HG03175 (cell line): ENCODE data around the gene CD244.
"Not testable (repeated sequence)": the region's sequence is repeated elsewhere in the genome, so short reads cannot be mapped to it uniquely, and the experiment has no call there.

Experiments used
- ATAC-seq: cut with Tn5 transposase; IDR thresholded peaks from one replicate; pipeline ENCODE4 v1.9.1; 2021; ENCODE audit warnings: mild to moderate bottlenecking, moderate library complexity; ENCODE audit not compliant: unreplicated experiment

Gene CD244

GRCh38 chr1:160862203-160863060 is at the start of gene CD244:
TSS of gene CD244 (minus strand) at chr1:160862887. CDS start at chr1:160862677, 210 bp downstream.
- ATAC-seq, result peak; percentile 79

- ATAC-seq, result no peak
Measured at GRCh38 chr1:160911925-160912324, 49.2 kb upstream of the CD244 start.

GRCh38 chr1:160911441-160911840 is 48.8 kb upstream of the CD244 start:
- no peak for ATAC-seq

- ATAC-seq, result no peak
Measured at GRCh38 chr1:160910170-160910750, 47.6 kb upstream of the CD244 start.

GRCh38 chr1:160907976-160908375 is 45.3 kb upstream of the CD244 start:
- no peak for ATAC-seq

GRCh38 chr1:160905617-160905989 is 42.9 kb upstream of the CD244 start:
- no peak for ATAC-seq

GRCh38 chr1:160904783-160905616 is 42.3 kb upstream of the CD244 start:
- no peak for ATAC-seq

- ATAC-seq, result not testable (repeated sequence)
Measured at GRCh38 chr1:160902251-160902650, 39.6 kb upstream of the CD244 start.

- no peak for ATAC-seq
Measured at GRCh38 chr1:160901768-160902167, 39.1 kb upstream of the CD244 start.

GRCh38 chr1:160900683-160901082 is 38.0 kb upstream of the CD244 start:
- ATAC-seq, result not testable (repeated sequence)

GRCh38 chr1:160894368-160895135 is 31.9 kb upstream of the CD244 start:
- ATAC-seq, result not testable (repeated sequence)

GRCh38 chr1:160891474-160891873 is 28.8 kb upstream of the CD244 start:
- no peak for ATAC-seq

- no peak for ATAC-seq
Measured at GRCh38 chr1:160888926-160889325, 26.2 kb upstream of the CD244 start.

- ATAC-seq, result no peak
Measured at GRCh38 chr1:160887071-160887470, 24.4 kb upstream of the CD244 start.

GRCh38 chr1:160885042-160885441 is 22.4 kb upstream of the CD244 start, which contains the start of gene ITLN1:
TSS of gene ITLN1 (minus strand) at chr1:160885180. CDS start at chr1:160884877, 303 bp downstream.
- ATAC-seq, result no peak

GRCh38 chr1:160884579-160884978 is 21.9 kb upstream of the CD244 start:
- ATAC-seq, result no peak

- ATAC-seq, result no peak
Measured at GRCh38 chr1:160883581-160884513, 21.2 kb upstream of the CD244 start.

GRCh38 chr1:160882582-160882981 is 19.9 kb upstream of the CD244 start:
- no peak for ATAC-seq

- not testable (repeated sequence) for ATAC-seq
Measured at GRCh38 chr1:160881264-160881663, 18.6 kb upstream of the CD244 start.
